K562 (cell line): ENCODE measurements around the gene DNAJC17. TPM values are rescaled to one million over a fixed set of nuclear protein-coding genes. Genes with fewer than 3 reads are reported as not detected.

Source experiments
- ATAC-seq: fragments of 200-7000 bp; cut with Tn5 transposase; 3 replicates; pipeline ENCODE4 v1.9.1; 2020; ENCODE audit warnings: moderate library complexity
- BruUV-seq: library from RNA; stranded (reverse); fragments of 400-500 nt; replicated peaks from 2 replicates; lab custom pipeline; 2021; lab: Mats Ljungman, UMichigan
- CTCF ChIA-PET: fragments of 300-600 bp; formaldehyde crosslinking; extraction: SDS; loops from one replicate; lab custom pipeline; 2021; ENCODE audit warnings: low intra/inter-chr PET ratio; lab: Yijun Ruan, JAX
- POLR2A ChIA-PET: fragments of 300-600, 350-650 bp; sonication (Branson Sonifier 250); formaldehyde crosslinking; extraction: SDS; loops from one replicate; lab custom pipeline; 2021; ENCODE audit warnings: antibody characterized with exemption, inconsistent platforms; lab: Yijun Ruan, JAX
- DNase-seq, 4 experiments: peaks; one replicate each; pipeline versions ENCODE4 v3.0.0 to v3.0.0-alpha.2; 2011 to 2018; ENCODE audit warnings: low spot score in 3 of 4, mixed read lengths in 3 of 4; ENCODE audit errors: extremely low read depth in 1 of 4
- FAIRE-seq: peaks from 2 replicates; lab custom pipeline; 2011; peaks lifted over from hg19 to GRCh38; lab: Jason Lieb, UNC
- H2AFZ ChIP-seq: 2 replicates; pipeline ENCODE4 v1.6.0; 2011; ENCODE audit warnings: low read depth, low read length, control low read depth, inconsistent platforms
- H3K27ac ChIP-seq: fragments of 200-600 bp; 3 replicates; pipeline ENCODE4 v1.8.0; 2011; ENCODE audit warnings: low read depth, mild to moderate bottlenecking, control low read depth, inconsistent platforms, low read length, moderate library complexity, mixed read lengths; ENCODE audit errors: extremely low read depth
- H3K27me3 ChIP-seq, 2 experiments: fragments of 300-600 bp in 1 of 2; 2 replicates in 1 of 2; 3 replicates in 1 of 2; pipeline versions ENCODE4 v1.6.0 to v1.8.0; 2011; ENCODE audit warnings: inconsistent platforms in 2 of 2, low read length in 2 of 2, mild to moderate bottlenecking in 1 of 2, mixed read lengths in 1 of 2, moderate library complexity in 1 of 2; ENCODE audit not compliant: control insufficient read depth in 2 of 2, insufficient read depth in 2 of 2
- H3K36me3 ChIP-seq: fragments of 300-600 bp; 3 replicates; pipeline ENCODE4 v1.8.0; 2011; ENCODE audit warnings: mild to moderate bottlenecking, low read length, inconsistent platforms; ENCODE audit not compliant: control insufficient read depth, insufficient read depth
- H3K4me1 ChIP-seq, 2 experiments: fragments of 200-600 bp in 1 of 2; replicated peaks in 1 of 2; 2 replicates in 1 of 2; 3 replicates in 1 of 2; pipeline versions ENCODE4 v1.5.1 to v1.8.0; 2011; ENCODE audit warnings: inconsistent platforms in 2 of 2, low read length in 2 of 2, mild to moderate bottlenecking in 1 of 2, mixed read lengths in 1 of 2, moderate library complexity in 1 of 2; ENCODE audit not compliant: control insufficient read depth in 2 of 2, insufficient read depth in 2 of 2
- H3K4me2 ChIP-seq: 2 replicates; pipeline ENCODE4 v1.6.1; 2011; ENCODE audit warnings: low read length, control low read depth, inconsistent platforms, mixed read lengths; ENCODE audit not compliant: insufficient read depth
- H3K4me3 ChIP-seq: fragments of 200-600 bp; sonication (generic), shearing (Covaris generic); 2 replicates; pipeline ENCODE4 v1.5.1; 2016; ENCODE audit warnings: control low read depth, inconsistent platforms
- H3K79me2 ChIP-seq: fragments of 200-600 bp; 3 replicates; pipeline ENCODE4 v1.8.0; 2011; ENCODE audit warnings: low read length, inconsistent platforms; ENCODE audit not compliant: control insufficient read depth, insufficient read depth
- H3K9ac ChIP-seq, 2 experiments: 2 replicates each; pipeline versions ENCODE4 v1.6.0 to v1.6.1; 2011; ENCODE audit warnings: low read depth in 2 of 2, low read length in 2 of 2, control low read depth in 1 of 2, inconsistent platforms in 1 of 2, mild to moderate bottlenecking in 1 of 2, mixed read lengths in 1 of 2; ENCODE audit not compliant: insufficient read depth in 1 of 2
- H3K9me1 ChIP-seq: one replicate; pipeline ENCODE4 v1.6.0; 2011; ENCODE audit warnings: inconsistent platforms, mild to moderate bottlenecking, low read length, moderate library complexity; ENCODE audit not compliant: control insufficient read depth, insufficient read depth
- H3K9me3 ChIP-seq: replicated peaks from 2 replicates; pipeline ENCODE4 v1.5.1; 2011; ENCODE audit warnings: low read depth, low read length, inconsistent platforms; ENCODE audit not compliant: control insufficient read depth, insufficient read depth
- H4K20me1 ChIP-seq: replicated peaks from 2 replicates; pipeline ENCODE4 v1.6.1; 2011; ENCODE audit warnings: low read length, inconsistent platforms, mixed read lengths; ENCODE audit not compliant: control insufficient read depth, insufficient read depth
- CREB3L1 ChIP-seq: fragments of 450-650 bp; IDR thresholded peaks from 2 replicates; pipeline ENCODE4 v1.6.1; 2014; ENCODE audit warnings: low read depth, mild to moderate bottlenecking, moderate library complexity, borderline replicate concordance
- MYNN ChIP-seq, 2 experiments: sonication (generic); formaldehyde crosslinking in 1 of 2; IDR thresholded peaks; 2 replicates each; pipeline versions ENCODE4 v1.5.0 to v1.6.1; 2016 to 2020; ENCODE audit warnings: antibody characterized with exemption in 1 of 2, missing genetic modification reagents in 1 of 2
- NELFE ChIP-seq: IDR thresholded peaks from 2 replicates; pipeline ENCODE4 v1.6.1; 2011; ENCODE audit warnings: mild to moderate bottlenecking; ENCODE audit not compliant: insufficient read depth, insufficient read length
- PRMT5 ChIP-seq: sonication (generic); formaldehyde crosslinking; IDR thresholded peaks from 2 replicates; pipeline ENCODE4 v1.5.0; 2020; ENCODE audit warnings: missing genetic modification reagents
- ZEB2 ChIP-seq: fragments of 450-650 bp; IDR thresholded peaks from 2 replicates; pipeline ENCODE4 v1.6.1; 2016
- ZNF263 ChIP-seq: sonication (generic); formaldehyde crosslinking; IDR thresholded peaks from 2 replicates; pipeline ENCODE4 v1.8.0; 2022; ENCODE audit warnings: mild to moderate bottlenecking, missing genetic modification reagents, borderline replicate concordance
- ZNF644 ChIP-seq: fragments of 200-800 bp; sonication (Bioruptor generic); IDR thresholded peaks from 2 replicates; pipeline ENCODE4 v1.6.1; 2016; ENCODE audit warnings: low read depth, missing genetic modification characterization, missing compliant biosample characterization
- WGBS: fragments of 100-300 bp; shearing (Covaris generic); methylation state at CpG from one replicate; pipeline ENCODE4 v1.1.6; 2016; ENCODE audit warnings: low coverage, mixed read lengths; ENCODE audit not compliant: insufficient coverage; ENCODE audit errors: missing lambda C conversion rate; 5-methylcytosine and 5-hydroxymethylcytosine counted together
- in situ Hi-C: fragments of 300-500 bp; cut with MboI; formaldehyde crosslinking; loops from 4 replicates; pipeline ENCODE4 v1.15.0; 2018; ENCODE audit warnings: inconsistent platforms, mixed read lengths
- intact Hi-C: fragments of 100-400 bp; cut with micrococcal nuclease; formaldehyde crosslinking; loops from 2 replicates; pipeline ENCODE4 v1.14.2; 2022
- polyA plus RNA-seq, 8 experiments: library from polyadenylated mRNA; depleted of rRNA in 4 of 8; stranded (reverse) in 5 of 8; unstranded in 3 of 8; fragments of >200 nt; fragmentation: Nextera tagmentation in 2 of 8; fragmentation: Illumina TruSeq in 1 of 8; extraction: Ambion mirVana in 2 of 8; extraction: Trizol in 1 of 8; gene quantifications; 2 replicates each; pipeline versions ENCODE4 v1.2.1 to v1.2.3, GENCODE V29; 2011 to 2014; ENCODE audit warnings: inconsistent platforms in 1 of 8, missing spikeins in 1 of 8
- total RNA-seq, 7 experiments: library from RNA; depleted of rRNA in 6 of 7; stranded (reverse); fragments of >200 nt in 6 of 7; fragmentation: Illumina TruSeq in 2 of 7; extraction: Trizol in 2 of 7; gene quantifications; 2 replicates each; pipeline versions ENCODE4 v1.2.1 to v1.2.3, GENCODE V29; 2011 to 2021; ENCODE audit warnings: low replicate concordance in 1 of 7
- TF ChIP-seq, protein P1 (sequence below), 2 experiments: fragments of 450-650 bp in 1 of 2; sonication (generic) in 1 of 2; formaldehyde crosslinking in 1 of 2; IDR thresholded peaks; 2 replicates each; pipeline versions ENCODE4 v1.7.1 to v1.9.0; 2016 to 2022; ENCODE audit warnings: inconsistent platforms in 1 of 2, mild to moderate bottlenecking in 1 of 2, missing genetic modification reagents in 1 of 2

Gene DNAJC17
- total and polyA plus RNA-seq, 9 of the 15 experiments (the other 6 are each of a cell fraction or from before 2014, with no cell fraction given) = 2.4 to 79.4 (median 44.2) TPM

DNA sequence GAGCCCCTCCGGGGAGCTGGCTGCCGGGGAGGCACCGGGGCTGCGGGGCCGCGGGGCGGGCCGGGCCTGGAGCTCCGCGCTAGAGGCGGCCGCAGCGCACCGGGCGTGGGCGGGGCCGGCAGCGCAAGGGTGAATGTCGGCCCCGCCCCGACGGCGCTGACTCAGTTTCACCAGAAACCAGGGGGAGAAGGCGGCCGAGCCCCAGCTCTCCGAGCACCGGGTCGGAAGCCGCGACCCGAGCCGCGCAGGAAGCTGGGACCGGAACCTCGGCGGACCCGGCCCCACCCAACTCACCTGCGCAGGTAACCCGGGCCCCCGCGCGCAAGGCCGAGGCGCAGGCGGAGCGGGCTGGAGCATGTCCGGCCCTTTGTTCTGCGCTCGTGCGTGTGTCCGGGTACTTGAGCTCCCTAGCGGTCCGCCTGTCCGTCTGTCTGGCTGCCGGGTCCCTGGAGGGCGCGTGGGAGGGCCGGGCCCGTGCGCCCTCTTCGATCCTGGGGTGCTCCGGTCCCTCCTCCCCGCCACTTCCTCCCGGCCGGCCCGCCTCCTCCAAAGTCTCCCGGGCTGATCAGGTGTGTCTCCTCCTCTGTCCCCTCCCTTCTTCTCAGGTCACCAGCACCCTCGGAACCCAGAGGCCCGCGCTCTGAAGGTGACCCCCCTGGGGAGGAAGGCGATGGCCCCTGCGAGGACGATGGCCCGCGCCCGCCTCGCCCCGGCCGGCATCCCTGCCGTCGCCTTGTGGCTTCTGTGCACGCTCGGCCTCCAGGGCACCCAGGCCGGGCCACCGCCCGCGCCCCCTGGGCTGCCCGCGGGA is 36.8 kb upstream of the DNAJC17 start, which contains the start of gene SPINT1:
TSS of gene SPINT1 (plus strand) at position 164 of the 811 bp plus-strand sequence. CDS start at position 671, 507 bp downstream.
- Histone ChIP-seq H3K4me3 (peak within 1 kb of the TSS; percentile 52), H4K20me1 (no peaks in the 10 kb centered on the region), H3K9ac (peak within 1 kb of the TSS; percentile 36 to 86; a peak in 3 of 4 replicates), H3K4me1 (peaks cover 29 to 41% of the 10 kb centered on the region in 2 experiments), H2AFZ (peak within 1 kb of the TSS; percentile 91), H3K27me3 (no peaks in the 10 kb centered on the region), H3K9me1 (no peaks in the 10 kb centered on the region), H3K4me2 (peak within 1 kb of the TSS; percentile 77), H3K36me3 (no peaks in the 10 kb centered on the region), H3K9me3 (no peaks in the 10 kb centered on the region), H3K79me2 (no peaks in the 10 kb centered on the region), H3K27ac (no peak within 1 kb of the TSS)
- POLR2A ChIA-PET = interaction anchor here (0.6 to 1.5 kb wide), 7 partner anchors 9 to 733 kb away, joined by 3 to 5 read pairs (median 3); no protein-coding TSS in a partner anchor
- no TSS peak for BruUV-seq
- WGBS = 18% methylated on average over 35 of the region's 89 CpGs
- FAIRE-seq (no peak), ATAC-seq (peak; percentile 68), DNase-seq (peak; percentile 51 to 86 (median 72))
- intact Hi-C loops = no loop called here
- CTCF ChIA-PET = no interaction called here
- in situ Hi-C loops = no loop called here
- TF ChIP-seq CREB3L1 = no peak
- TF ChIP-seq ZNF644 (tag) = no peak
- no peak for TF ChIP-seq PRMT5 (CRISPR knock-in tag)
- TF ChIP-seq ZEB2 = peak; percentile 94
- peak; percentile 98 for TF ChIP-seq ZNF263 (CRISPR knock-in tag)
- no peak for TF ChIP-seq MYNN (IDR thresholded peaks at IDR 0.05)
- no peak for TF ChIP-seq MYNN (CRISPR knock-in tag; IDR thresholded peaks at IDR 0.05)
- TF ChIP-seq, protein P1, sequence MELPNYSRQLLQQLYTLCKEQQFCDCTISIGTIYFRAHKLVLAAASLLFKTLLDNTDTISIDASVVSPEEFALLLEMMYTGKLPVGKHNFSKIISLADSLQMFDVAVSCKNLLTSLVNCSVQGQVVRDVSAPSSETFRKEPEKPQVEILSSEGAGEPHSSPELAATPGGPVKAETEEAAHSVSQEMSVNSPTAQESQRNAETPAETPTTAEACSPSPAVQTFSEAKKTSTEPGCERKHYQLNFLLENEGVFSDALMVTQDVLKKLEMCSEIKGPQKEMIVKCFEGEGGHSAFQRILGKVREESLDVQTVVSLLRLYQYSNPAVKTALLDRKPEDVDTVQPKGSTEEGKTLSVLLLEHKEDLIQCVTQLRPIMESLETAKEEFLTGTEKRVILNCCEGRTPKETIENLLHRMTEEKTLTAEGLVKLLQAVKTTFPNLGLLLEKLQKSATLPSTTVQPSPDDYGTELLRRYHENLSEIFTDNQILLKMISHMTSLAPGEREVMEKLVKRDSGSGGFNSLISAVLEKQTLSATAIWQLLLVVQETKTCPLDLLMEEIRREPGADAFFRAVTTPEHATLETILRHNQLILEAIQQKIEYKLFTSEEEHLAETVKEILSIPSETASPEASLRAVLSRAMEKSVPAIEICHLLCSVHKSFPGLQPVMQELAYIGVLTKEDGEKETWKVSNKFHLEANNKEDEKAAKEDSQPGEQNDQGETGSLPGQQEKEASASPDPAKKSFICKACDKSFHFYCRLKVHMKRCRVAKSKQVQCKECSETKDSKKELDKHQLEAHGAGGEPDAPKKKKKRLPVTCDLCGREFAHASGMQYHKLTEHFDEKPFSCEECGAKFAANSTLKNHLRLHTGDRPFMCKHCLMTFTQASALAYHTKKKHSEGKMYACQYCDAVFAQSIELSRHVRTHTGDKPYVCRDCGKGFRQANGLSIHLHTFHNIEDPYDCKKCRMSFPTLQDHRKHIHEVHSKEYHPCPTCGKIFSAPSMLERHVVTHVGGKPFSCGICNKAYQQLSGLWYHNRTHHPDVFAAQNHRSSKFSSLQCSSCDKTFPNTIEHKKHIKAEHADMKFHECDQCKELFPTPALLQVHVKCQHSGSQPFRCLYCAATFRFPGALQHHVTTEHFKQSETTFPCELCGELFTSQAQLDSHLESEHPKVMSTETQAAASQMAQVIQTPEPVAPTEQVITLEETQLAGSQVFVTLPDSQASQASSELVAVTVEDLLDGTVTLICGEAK (IDR thresholded peaks at IDR 0.05) = 0 out of 2 replicates have a peak, but pooled peaks have one; percentile 23
- TF ChIP-seq, protein P1 (CRISPR knock-in tag; IDR thresholded peaks at IDR 0.05) = no peak
- TF ChIP-seq NELFE = no peak
